ENCODE data around the gene HDAC9.

- TF ChIP-seq CTCF (IDR thresholded peaks at IDR 0.05) (no peak), EP300 (IDR thresholded peaks at IDR 0.05) (no peak)
These were observed 23.4 kb upstream of the HDAC9 start for GRCh38 chr7:18472161-18472483.
